ENCODE measurements around the gene MAN1B1. TPM values are rescaled to one million over a fixed set of nuclear protein-coding genes. Genes with fewer than 3 reads are reported as not detected.

MAN1B1 gene
- total RNA-seq, 2 donors from 2014 or later: 67.4 to 107 TPM

GRCh38 chr9:137073992-137074399 lies 12.8 kb upstream of the MAN1B1 start:
- DNase-seq (ENCODE audit: low spot score): no peak
- intact Hi-C loops (cut with DNase I): no loop called here
- TF ChIP-seq POLR2A (IDR thresholded peaks at IDR 0.05): no peak
- no peaks in the 10 kb centered on the region for H3K27me3 ChIP-seq (replicated peaks; ENCODE audit: insufficient read depth)
- H3K4me1 ChIP-seq (replicated peaks): peaks cover 8% of the 10 kb centered on the region
- no peaks in the 10 kb centered on the region for H3K9me3 ChIP-seq
- no peak overlapping the region for H3K4me3 ChIP-seq
- no peak overlapping the region for H3K27ac ChIP-seq
- WGBS: 83% methylated on average over 8 of the region's 8 CpGs
- H3K36me3 ChIP-seq: no peaks in the 10 kb centered on the region

DNA sequence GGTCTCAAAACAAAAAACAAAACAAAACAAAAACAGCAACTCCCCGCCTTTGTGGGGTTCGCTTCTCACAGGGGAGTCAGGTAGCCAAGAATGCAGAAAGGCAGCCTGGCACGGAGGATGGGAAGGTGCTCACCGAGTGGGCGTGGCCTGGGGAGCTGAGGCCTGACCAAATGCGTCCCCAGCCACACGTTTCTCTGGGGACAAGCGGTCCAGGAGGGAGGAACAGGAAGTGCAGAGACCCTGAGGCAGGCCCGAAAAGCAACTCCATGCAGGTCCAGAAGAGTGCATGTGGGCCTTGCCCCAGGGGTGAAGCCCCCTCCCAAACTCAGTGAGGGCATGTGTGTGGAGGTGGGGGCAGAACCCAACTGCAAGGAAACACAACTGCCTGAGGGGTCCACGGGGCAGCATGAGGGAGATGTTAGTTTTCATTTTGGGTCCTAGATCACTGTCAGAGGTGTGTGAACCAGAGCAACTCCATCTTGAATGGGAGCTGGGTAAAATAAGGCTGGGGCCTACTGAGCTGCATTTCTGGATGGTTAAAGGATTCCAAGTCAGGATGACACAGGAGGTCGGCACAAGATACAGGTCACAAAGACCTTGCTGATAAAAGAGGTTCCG lies 12.0 kb upstream of the MAN1B1 start:
- WGBS: 86% methylated on average over 12 of the region's 12 CpGs
- no peak for TF ChIP-seq POLR2AphosphoS5 (IDR thresholded peaks at IDR 0.05)
- TF ChIP-seq, protein P1, sequence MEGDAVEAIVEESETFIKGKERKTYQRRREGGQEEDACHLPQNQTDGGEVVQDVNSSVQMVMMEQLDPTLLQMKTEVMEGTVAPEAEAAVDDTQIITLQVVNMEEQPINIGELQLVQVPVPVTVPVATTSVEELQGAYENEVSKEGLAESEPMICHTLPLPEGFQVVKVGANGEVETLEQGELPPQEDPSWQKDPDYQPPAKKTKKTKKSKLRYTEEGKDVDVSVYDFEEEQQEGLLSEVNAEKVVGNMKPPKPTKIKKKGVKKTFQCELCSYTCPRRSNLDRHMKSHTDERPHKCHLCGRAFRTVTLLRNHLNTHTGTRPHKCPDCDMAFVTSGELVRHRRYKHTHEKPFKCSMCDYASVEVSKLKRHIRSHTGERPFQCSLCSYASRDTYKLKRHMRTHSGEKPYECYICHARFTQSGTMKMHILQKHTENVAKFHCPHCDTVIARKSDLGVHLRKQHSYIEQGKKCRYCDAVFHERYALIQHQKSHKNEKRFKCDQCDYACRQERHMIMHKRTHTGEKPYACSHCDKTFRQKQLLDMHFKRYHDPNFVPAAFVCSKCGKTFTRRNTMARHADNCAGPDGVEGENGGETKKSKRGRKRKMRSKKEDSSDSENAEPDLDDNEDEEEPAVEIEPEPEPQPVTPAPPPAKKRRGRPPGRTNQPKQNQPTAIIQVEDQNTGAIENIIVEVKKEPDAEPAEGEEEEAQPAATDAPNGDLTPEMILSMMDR (IDR thresholded peaks at IDR 0.05): no peak
- no peak for TF ChIP-seq POLR2A (IDR thresholded peaks at IDR 0.05)
- no peak overlapping the region for H3K4me3 ChIP-seq
- H3K27ac ChIP-seq: no peak overlapping the region
- no peak for DNase-seq (ENCODE audit: low spot score)
- H3K4me1 ChIP-seq (replicated peaks): peaks cover 6% of the 10 kb centered on the region
- H3K36me3 ChIP-seq: no peaks in the 10 kb centered on the region
- H3K27me3 ChIP-seq (replicated peaks; ENCODE audit: insufficient read depth): no peaks in the 10 kb centered on the region
- intact Hi-C loops (cut with DNase I): no loop called here
- no peaks in the 10 kb centered on the region for H3K9me3 ChIP-seq

DNA sequence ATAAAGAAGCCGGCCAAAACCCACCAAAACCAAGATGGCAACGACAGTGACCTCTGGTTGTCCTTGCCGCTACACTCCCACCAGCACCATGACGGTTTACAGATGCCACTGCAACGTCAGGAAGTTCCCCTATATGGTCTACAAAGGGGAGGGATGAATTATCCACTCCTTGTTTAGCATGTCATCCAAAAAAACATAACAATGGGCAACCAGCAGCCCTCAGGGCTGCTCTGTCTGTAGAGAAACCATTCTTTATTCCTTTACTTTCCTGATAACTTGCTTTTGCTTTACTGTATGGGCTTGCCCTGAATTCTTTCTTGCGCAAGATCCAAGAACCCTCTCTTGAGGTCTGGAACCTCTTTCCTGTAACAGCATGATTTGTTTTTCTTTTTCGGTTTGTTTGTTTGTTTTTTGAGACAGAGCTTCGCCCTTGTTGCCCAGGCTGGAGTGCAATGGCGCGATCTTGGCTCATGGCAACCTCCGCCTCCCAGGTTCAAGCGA lies 11.5 kb upstream of the MAN1B1 start:
- no peak for DNase-seq (ENCODE audit: low spot score)

DNA sequence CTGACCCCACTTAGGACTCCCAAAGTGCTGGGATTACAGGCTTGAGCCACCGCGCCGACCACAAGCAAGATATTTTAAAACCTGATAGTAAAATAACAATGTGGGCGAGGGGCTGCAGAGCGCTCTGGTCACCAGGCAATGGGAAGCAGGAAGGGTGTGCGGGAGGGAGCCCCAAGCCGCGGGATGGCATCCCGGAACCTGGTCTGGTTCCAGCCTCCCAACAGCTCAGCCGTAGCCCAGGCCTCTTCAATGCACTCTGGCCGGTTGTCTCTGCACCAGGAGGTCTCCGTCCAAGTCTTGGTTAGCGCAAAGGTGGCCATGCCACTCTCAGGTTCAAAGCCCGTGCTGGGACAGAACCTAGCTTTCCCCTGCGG lies 10.2 kb upstream of the MAN1B1 start:
- peak overlapping the region; percentile 69 to 75 for H3K27ac ChIP-seq
- peaks cover 6% of the 10 kb centered on the region for H3K4me1 ChIP-seq (replicated peaks)
- intact Hi-C loops (cut with DNase I): no loop called here
- no peak for DNase-seq (ENCODE audit: low spot score)
- TF ChIP-seq, protein P1 (IDR thresholded peaks at IDR 0.05): no peak
- TF ChIP-seq POLR2AphosphoS5 (IDR thresholded peaks at IDR 0.05): no peak
- no peak for TF ChIP-seq POLR2A (IDR thresholded peaks at IDR 0.05)
- H3K9me3 ChIP-seq: no peaks in the 10 kb centered on the region
- H3K27me3 ChIP-seq (replicated peaks; ENCODE audit: insufficient read depth): no peaks in the 10 kb centered on the region
- peak overlapping the region; percentile 58 to 65 for H3K4me3 ChIP-seq
- WGBS: 63% methylated on average over 15 of the region's 15 CpGs
- H3K36me3 ChIP-seq: no peaks in the 10 kb centered on the region

More for the DNA sequence above, 11.5 kb upstream of the MAN1B1 start:
- H3K36me3 ChIP-seq: no peaks in the 10 kb centered on the region
- no peak overlapping the region for H3K27ac ChIP-seq
- no peak for TF ChIP-seq POLR2A (IDR thresholded peaks at IDR 0.05)
- no peak for TF ChIP-seq POLR2AphosphoS5 (IDR thresholded peaks at IDR 0.05)
- TF ChIP-seq, protein P1 (IDR thresholded peaks at IDR 0.05): no peak
- no peaks in the 10 kb centered on the region for H3K9me3 ChIP-seq
- peaks cover 6% of the 10 kb centered on the region for H3K4me1 ChIP-seq (replicated peaks)
- no peaks in the 10 kb centered on the region for H3K27me3 ChIP-seq (replicated peaks; ENCODE audit: insufficient read depth)
- no peak overlapping the region for H3K4me3 ChIP-seq
- intact Hi-C loops (cut with DNase I): no loop called here
- WGBS: 81% methylated on average over 12 of the region's 12 CpGs

GRCh38 chr9:137077010-137077747 lies 9.6 kb upstream of the MAN1B1 start, which contains the start of gene UAP1L1:
Gene UAP1L1 (plus strand): TSS chr9:137077517. CDS start chr9:137077533, 16 bp downstream.
- Histone ChIP-seq H3K9me3 (no peaks in the 10 kb centered on the region), H3K27ac (peak within 1 kb of the TSS; percentile 69 to 75), H3K36me3 (no peaks in the 10 kb centered on the region), H3K4me1 (replicated peaks) (peaks cover 6% of the 10 kb centered on the region), H3K27me3 (replicated peaks; ENCODE audit: insufficient read depth) (no peaks in the 10 kb centered on the region), H3K4me3 (peak within 1 kb of the TSS; percentile 58 to 65)
- WGBS: 5% methylated on average over 57 of the region's 87 CpGs
- intact Hi-C loops (cut with DNase I): no loop called here
- DNase-seq (ENCODE audit: low spot score): peak; percentile 78
- TF ChIP-seq, protein P1 (IDR thresholded peaks at IDR 0.05): no peak
- peak; percentile 59 for TF ChIP-seq POLR2A (IDR thresholded peaks at IDR 0.05)
- peak; percentile 53 for TF ChIP-seq POLR2AphosphoS5 (IDR thresholded peaks at IDR 0.05)

Data from prostate gland (tissue), 2 donors.